BLaER1 treated with 17β-estradiol and CSF1 and Interleukin-3, amounts not matched to agents 10 nM and 100 nM (cell line): Measurements from ENCODE around the gene INPP5J.

Experiments used
- H3K27ac ChIP-seq, 11 experiments: shearing (Covaris generic); formaldehyde crosslinking; 2 replicates each; pipeline ENCODE4 v1.8.1; 2022
- H3K27me3 ChIP-seq, 11 experiments: shearing (Covaris generic); formaldehyde crosslinking; 2 replicates each; pipeline ENCODE4 v1.8.1; 2022
- H3K36me3 ChIP-seq, 11 experiments: shearing (Covaris generic); formaldehyde crosslinking; 2 replicates each; pipeline ENCODE4 v1.8.1; 2022
- H3K4me1 ChIP-seq, 10 experiments: shearing (Covaris generic); formaldehyde crosslinking; 2 replicates each; pipeline ENCODE4 v1.8.1; 2022
- H3K4me2 ChIP-seq, 11 experiments: shearing (Covaris generic); formaldehyde crosslinking; 2 replicates each; pipeline ENCODE4 v1.8.1; 2022
- H3K4me3 ChIP-seq, 10 experiments: shearing (Covaris generic); formaldehyde crosslinking; 2 replicates each; pipeline ENCODE4 v1.8.1; 2022
- H3K9ac ChIP-seq, 11 experiments: shearing (Covaris generic); formaldehyde crosslinking; 2 replicates each; pipeline ENCODE4 v1.8.1; 2022
- H3K9me3 ChIP-seq, 11 experiments: shearing (Covaris generic); formaldehyde crosslinking; replicated peaks in 1 of 11; 2 replicates each; pipeline ENCODE4 v1.8.1; 2022
- H4K20me1 ChIP-seq, 11 experiments: shearing (Covaris generic); formaldehyde crosslinking; 2 replicates each; pipeline ENCODE4 v1.8.1; 2022
- Cebpa-rat ChIP-seq, 11 experiments: shearing (Covaris generic); IDR thresholded peaks; 2 replicates each; pipeline ENCODE4 v1.8.1; 2022

INPP5J gene

DNA sequence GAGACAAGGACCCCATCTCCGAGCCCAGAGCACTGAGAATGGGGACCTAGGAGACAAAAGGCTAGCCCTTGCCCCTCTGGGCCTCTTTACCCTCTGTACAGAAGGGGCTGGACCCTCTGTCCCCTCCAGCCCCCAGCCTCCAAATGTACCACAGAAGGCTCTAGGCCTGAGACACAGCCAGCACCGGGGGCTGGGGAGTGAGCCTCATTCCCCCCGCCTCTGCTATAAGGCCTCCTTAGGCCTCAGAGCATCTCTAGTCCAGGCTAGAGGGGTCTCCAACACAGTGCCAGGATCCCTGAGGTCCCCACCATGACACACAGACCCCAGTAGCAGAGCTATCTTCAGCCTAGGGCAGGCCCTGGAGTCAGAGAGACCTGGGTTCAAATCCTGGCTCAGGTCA is 36.8 kb upstream of the INPP5J start:
- Histone ChIP-seq H3K4me1 (peaks cover 36 to 84% (median 72%) of the 10 kb centered on the region in 10 experiments), H3K9ac (peak overlapping the region; percentile 92 to 97 (median 95)), H3K4me3 (peak overlapping the region; percentile 66 to 90 (median 78); a peak in 18 of 20 replicates), H3K36me3 (peaks cover under 1 to 42% (median 31%) of the 10 kb centered on the region in 11 experiments; a peak in 21 of 22 replicates), H4K20me1 (peaks cover 0 to 30% (median 13%) of the 10 kb centered on the region in 11 experiments; a peak in 9 of 22 replicates), H3K27ac (peak overlapping the region; percentile 94 to 100 (median 99)), H3K4me2 (peak overlapping the region; percentile 78 to 100 (median 98)), H3K27me3 (no peaks in the 10 kb centered on the region), H3K9me3 (no peaks in the 10 kb centered on the region)
- TF ChIP-seq Cebpa-rat (IDR thresholded peaks at IDR 0.05), result no peak

- H3K27ac ChIP-seq, result peak overlapping the region in 6 of 11 experiments; percentile 97 to 100 (median 99); a peak in 13 of 22 replicates
- TF ChIP-seq Cebpa-rat (IDR thresholded peaks at IDR 0.05), result no peak
- H3K4me1 ChIP-seq, result peaks cover 31 to 79% (median 71%) of the 10 kb centered on the region in 10 experiments
- H3K36me3 ChIP-seq, result peaks cover 9 to 51% (median 40%) of the 10 kb centered on the region in 11 experiments
- no peaks in the 10 kb centered on the region for H3K9me3 ChIP-seq
- H3K4me2 ChIP-seq, result peak overlapping the region in 9 of 11 experiments; percentile 88 to 100 (median 98); a peak in 18 of 22 replicates
- H3K27me3 ChIP-seq, result no peaks in the 10 kb centered on the region
- H3K9ac ChIP-seq, result peak overlapping the region in 7 of 11 experiments; percentile 56 to 97 (median 95); a peak in 9 of 22 replicates
- peaks cover 0 to 25% (median 10%) of the 10 kb centered on the region in 11 experiments; a peak in 9 of 22 replicates for H4K20me1 ChIP-seq
- no peak overlapping the region for H3K4me3 ChIP-seq
Measured at GRCh38 chr22:31086703-31087330, 35.9 kb upstream of the INPP5J start.

DNA sequence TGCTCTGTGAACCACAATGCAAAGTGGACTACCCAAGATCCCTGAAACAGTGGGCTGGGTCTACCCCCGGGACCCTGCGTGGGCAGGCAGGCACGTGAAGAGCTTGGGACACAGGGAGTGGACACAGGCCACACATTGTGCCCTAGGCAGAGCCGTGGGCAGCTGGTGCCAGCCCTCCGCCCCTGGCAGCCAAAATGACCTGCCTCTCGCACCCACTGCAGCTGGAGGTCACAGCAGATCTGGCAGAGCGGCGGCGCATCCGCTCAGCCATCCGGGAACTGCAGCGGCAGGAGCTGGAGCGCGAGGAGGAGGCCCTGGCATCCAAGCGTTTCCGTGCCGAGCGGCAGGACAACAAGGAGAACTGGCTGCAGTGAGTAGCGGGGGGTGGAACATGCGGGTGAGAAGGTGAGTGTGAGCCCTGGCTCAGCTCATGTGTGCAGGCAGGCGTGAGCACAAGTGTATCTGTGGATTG is 35.0 kb upstream of the INPP5J start:
- Histone ChIP-seq H3K9me3 (no peaks in the 10 kb centered on the region), H3K27ac (peak overlapping the region in 4 of 11 experiments; percentile 13 to 100 (median 99); a peak in 3 of 22 replicates), H4K20me1 (peaks cover 0 to 23% (median 4%) of the 10 kb centered on the region in 11 experiments; a peak in 8 of 22 replicates), H3K27me3 (no peaks in the 10 kb centered on the region), H3K4me2 (peak overlapping the region in 8 of 11 experiments; percentile 6 to 100 (median 98); a peak in 9 of 22 replicates), H3K4me1 (peaks cover 21 to 79% (median 71%) of the 10 kb centered on the region in 10 experiments), H3K9ac (peak overlapping the region in 7 of 11 experiments; percentile 15 to 97 (median 56); a peak in 8 of 22 replicates), H3K4me3 (no peak overlapping the region), H3K36me3 (peaks cover 10 to 61% (median 48%) of the 10 kb centered on the region in 11 experiments)
- no peak for TF ChIP-seq Cebpa-rat (IDR thresholded peaks at IDR 0.05)

DNA sequence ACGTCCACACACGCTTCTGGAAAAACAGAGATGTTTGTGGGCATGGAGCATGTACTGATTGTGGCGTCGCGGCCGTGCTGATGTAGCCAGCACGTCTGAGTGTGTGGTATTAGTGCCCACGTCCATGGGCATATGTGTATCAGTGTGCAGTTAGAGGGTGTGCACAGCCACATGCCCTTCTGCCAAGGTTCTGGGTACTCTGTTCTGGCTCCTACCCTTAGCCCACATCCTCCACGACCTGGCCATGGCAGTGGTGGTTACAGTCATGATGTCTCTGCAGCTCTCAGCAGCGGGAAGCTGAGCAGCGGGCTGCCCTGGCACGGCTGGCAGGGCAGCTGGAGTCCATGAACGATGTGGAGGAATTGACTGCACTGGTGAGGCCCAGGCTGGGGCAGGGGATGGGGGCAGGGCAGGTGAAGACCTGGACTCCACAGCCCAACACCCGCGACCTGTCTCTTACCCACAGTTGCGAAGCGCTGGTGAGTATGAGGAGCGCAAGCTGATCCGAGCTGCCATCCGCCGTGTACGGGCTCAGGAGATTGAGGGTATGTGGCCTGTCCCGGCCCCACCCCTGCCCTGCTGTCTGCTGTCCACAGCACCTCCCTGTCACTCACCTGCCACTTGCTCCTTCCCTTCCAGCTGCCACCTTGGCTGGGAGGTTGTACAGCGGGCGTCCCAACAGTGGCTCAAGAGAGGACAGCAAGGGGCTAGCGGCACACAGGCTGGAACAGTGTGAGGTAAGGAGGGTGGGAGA is 34.4 kb upstream of the INPP5J start:
- Histone ChIP-seq H3K27me3 (no peaks in the 10 kb centered on the region), H3K9ac (peak overlapping the region in 9 of 11 experiments; percentile 7 to 97 (median 48); a peak in 12 of 22 replicates), H3K4me2 (peak overlapping the region in 7 of 11 experiments; percentile 13 to 100 (median 54); a peak in 13 of 22 replicates), H3K4me3 (no peak overlapping the region), H3K4me1 (peaks cover 15 to 79% (median 68%) of the 10 kb centered on the region in 10 experiments), H3K9me3 (no peaks in the 10 kb centered on the region), H3K36me3 (peaks cover 10 to 67% (median 54%) of the 10 kb centered on the region in 11 experiments), H4K20me1 (peaks cover 0 to 23% (median 3%) of the 10 kb centered on the region in 11 experiments; a peak in 9 of 22 replicates), H3K27ac (peak overlapping the region in 5 of 11 experiments; percentile 10 to 52 (median 29); a peak in 3 of 22 replicates)
- TF ChIP-seq Cebpa-rat (IDR thresholded peaks at IDR 0.05), result no peak

DNA sequence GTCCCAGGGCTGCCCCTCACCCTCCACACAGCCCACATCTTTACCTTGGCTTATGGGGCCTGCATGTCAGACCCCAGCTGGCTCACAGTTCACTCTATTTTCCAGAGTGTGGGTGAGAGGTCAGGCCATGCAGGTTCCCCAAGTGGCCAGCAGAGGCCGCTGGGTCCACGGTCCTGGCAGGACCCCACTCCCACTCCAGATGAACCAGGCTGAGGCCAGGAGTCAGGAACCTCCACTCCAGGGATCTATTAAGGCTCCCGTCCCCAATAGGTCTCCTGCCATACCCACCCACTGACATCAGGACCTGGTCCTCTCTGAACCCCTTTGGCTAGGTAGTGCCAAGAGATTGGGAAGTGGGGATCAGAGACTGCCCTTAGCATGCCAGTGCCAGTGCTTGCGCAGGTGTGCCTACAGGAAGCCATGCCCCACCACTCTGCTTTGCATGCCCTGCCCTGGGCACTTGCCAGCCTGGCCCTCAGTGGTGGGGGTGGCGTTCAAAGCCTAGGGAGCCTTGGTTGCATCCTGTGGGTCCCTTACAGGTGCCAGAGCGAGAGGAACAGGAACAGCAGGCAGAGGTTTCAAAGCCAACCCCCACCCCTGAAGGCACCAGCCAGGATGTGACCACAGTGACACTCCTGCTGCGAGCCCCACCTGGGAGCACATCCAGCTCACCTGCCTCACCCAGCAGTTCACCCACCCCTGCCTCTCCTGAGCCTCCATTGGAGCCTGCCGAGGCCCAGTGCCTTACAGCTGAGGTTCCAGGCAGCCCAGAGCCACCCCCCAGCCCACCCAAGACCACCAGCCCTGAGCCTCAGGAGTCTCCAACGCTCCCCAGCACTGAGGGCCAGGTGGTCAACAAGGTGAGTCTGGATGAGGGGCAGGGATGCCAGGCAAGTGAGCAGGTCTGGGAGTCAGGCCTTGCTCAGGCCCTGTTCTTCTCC is 33.3 kb upstream of the INPP5J start:
- H3K9ac ChIP-seq, result peak overlapping the region in 9 of 11 experiments; percentile 7 to 95 (median 48); a peak in 12 of 22 replicates
- H3K27ac ChIP-seq, result peak overlapping the region in 5 of 11 experiments; percentile 10 to 52 (median 29); a peak in 2 of 22 replicates

DNA sequence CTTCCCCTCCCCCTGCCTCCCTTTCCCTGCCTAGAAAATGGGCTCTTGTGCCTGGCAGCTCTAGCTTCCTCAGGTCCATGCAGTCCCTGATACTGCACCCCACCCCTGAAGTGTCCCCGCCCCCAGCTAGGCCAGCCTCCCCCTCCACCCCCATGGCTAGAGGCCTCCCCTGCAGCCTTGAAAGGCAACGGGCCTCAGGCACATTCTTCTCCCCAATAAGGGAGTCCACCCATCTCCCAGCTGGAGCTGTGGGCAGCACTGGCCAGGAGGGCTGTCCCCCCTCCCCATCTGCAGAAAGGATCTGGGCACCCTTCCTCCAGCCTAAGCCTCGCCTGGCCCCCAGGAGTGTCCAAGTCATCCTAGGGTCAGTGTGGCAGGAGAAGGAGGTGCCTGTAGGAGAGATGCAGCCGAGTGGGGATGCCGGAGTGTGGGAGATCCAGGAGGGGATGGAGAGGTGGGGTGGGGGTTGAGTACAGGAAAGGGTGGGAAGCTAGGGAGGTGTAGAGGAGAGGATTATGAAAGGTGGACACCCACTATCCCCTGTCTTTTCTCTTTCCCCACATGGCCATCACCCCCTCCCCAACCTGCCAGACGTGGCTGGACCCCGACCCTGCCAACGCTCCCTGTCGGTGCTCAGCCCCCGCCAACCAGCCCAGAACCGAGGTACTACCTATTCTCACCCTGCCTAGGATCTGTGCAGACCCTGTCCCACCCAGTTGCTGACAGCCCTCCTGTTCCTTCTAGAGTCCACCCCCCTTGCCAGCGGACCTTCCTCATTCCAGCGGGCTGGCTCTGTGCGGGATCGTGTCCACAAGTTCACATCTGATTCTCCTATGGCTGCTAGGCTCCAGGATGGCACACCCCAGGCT is 32.3 kb upstream of the INPP5J start:
- no peak for TF ChIP-seq Cebpa-rat (IDR thresholded peaks at IDR 0.05)
- no peaks in the 10 kb centered on the region for H3K9me3 ChIP-seq

More for the DNA sequence above, 33.3 kb upstream of the INPP5J start:
- H3K4me3 ChIP-seq, result no peak overlapping the region
- peaks cover 0 to 30% (median 4%) of the 10 kb centered on the region in 11 experiments; a peak in 8 of 22 replicates for H4K20me1 ChIP-seq
- H3K4me1 ChIP-seq, result peaks cover 6 to 71% (median 60%) of the 10 kb centered on the region in 10 experiments
- H3K4me2 ChIP-seq, result peak overlapping the region in 7 of 11 experiments; percentile 4 to 98 (median 32); a peak in 11 of 22 replicates
- H3K27me3 ChIP-seq, result no peaks in the 10 kb centered on the region
- no peak for TF ChIP-seq Cebpa-rat (IDR thresholded peaks at IDR 0.05)
- H3K36me3 ChIP-seq, result peaks cover 14 to 77% (median 62%) of the 10 kb centered on the region in 11 experiments
- H3K9me3 ChIP-seq, result no peaks in the 10 kb centered on the region

More for the DNA sequence above, 32.3 kb upstream of the INPP5J start:
- no peak overlapping the region for H3K4me3 ChIP-seq
- no peaks in the 10 kb centered on the region for H3K27me3 ChIP-seq
- H3K36me3 ChIP-seq, result peaks cover 24 to 87% (median 72%) of the 10 kb centered on the region in 11 experiments
- H3K4me2 ChIP-seq, result no peak overlapping the region
- H3K4me1 ChIP-seq, result peaks cover 6 to 67% (median 60%) of the 10 kb centered on the region in 10 experiments
- peaks cover 0 to 31% (median 4%) of the 10 kb centered on the region in 11 experiments; a peak in 8 of 22 replicates for H4K20me1 ChIP-seq
- H3K9ac ChIP-seq, result no peak overlapping the region
- no peak overlapping the region for H3K27ac ChIP-seq
